OCI-LY1 (cell line): ENCODE measurements around the gene FBXW12.

Source experiments
- H2AFZ ChIP-seq: fragments of 200-600 bp; sonication (generic), shearing (Covaris generic); 2 replicates; pipeline ENCODE4 v1.6.0; 2014; ENCODE audit warnings: antibody characterized with exemption, mild to moderate bottlenecking, low read length
- H3F3A ChIP-seq: fragments of 200-600 bp; sonication (generic), shearing (Covaris generic); 2 replicates; pipeline ENCODE4 v1.6.0; 2014; ENCODE audit warnings: mild to moderate bottlenecking, antibody characterized with exemption, low read length, moderate library complexity; ENCODE audit not compliant: insufficient read depth
- H3K27ac ChIP-seq: fragments of 200-600 bp; sonication (generic); 2 replicates; pipeline ENCODE4 v1.5.1; 2014; ENCODE audit warnings: low read length, mixed run types, mild to moderate bottlenecking, low read depth; ENCODE audit not compliant: poor library complexity, severe bottlenecking
- H3K27me3 ChIP-seq: fragments of 200-600 bp; sonication (generic); 2 replicates; pipeline ENCODE4 v1.6.0; 2014; ENCODE audit warnings: antibody characterized with exemption, mild to moderate bottlenecking, low read length, moderate library complexity; ENCODE audit not compliant: insufficient read depth
- H3K36me3 ChIP-seq: fragments of 200-600 bp; sonication (generic); 2 replicates; pipeline ENCODE4 v1.6.1; 2014; ENCODE audit warnings: mild to moderate bottlenecking, antibody characterized with exemption, low read length, moderate library complexity, mixed read lengths; ENCODE audit not compliant: insufficient read depth
- H3K4me1 ChIP-seq: fragments of 200-600 bp; sonication (generic); 2 replicates; pipeline ENCODE4 v1.5.1; 2014; ENCODE audit warnings: mild to moderate bottlenecking, low read length, moderate library complexity; ENCODE audit not compliant: insufficient read depth, severe bottlenecking
- H3K4me2 ChIP-seq: fragments of 200-600 bp; sonication (generic), shearing (Covaris generic); 2 replicates; pipeline ENCODE4 v1.6.1; 2014; ENCODE audit warnings: low read length
- H3K4me3 ChIP-seq: fragments of 200-600 bp; sonication (generic); 2 replicates; pipeline ENCODE4 v1.5.1; 2014; ENCODE audit warnings: low read length, low read depth, mild to moderate bottlenecking, mixed read lengths; ENCODE audit not compliant: poor library complexity, severe bottlenecking
- H3K79me2 ChIP-seq: fragments of 200-600 bp; shearing (Covaris generic); 2 replicates; pipeline ENCODE4 v1.6.1; 2016; ENCODE audit warnings: mixed run types, low read length, mixed read lengths; ENCODE audit not compliant: insufficient read depth
- H3K9ac ChIP-seq: fragments of 200-600 bp; sonication (generic), shearing (Covaris generic); 2 replicates; pipeline ENCODE4 v1.6.1; 2014; ENCODE audit warnings: mild to moderate bottlenecking, low read length, mixed read lengths
- H3K9me2 ChIP-seq: fragments of 200-600 bp; sonication (generic), shearing (Covaris generic); 2 replicates; pipeline ENCODE4 v1.6.1; 2014; ENCODE audit warnings: low read depth, mild to moderate bottlenecking, low read length, mixed read lengths
- H3K9me3 ChIP-seq: fragments of 200-600 bp; shearing (Covaris generic); 2 replicates; pipeline ENCODE4 v1.6.1; 2014; ENCODE audit warnings: low read length, mixed read lengths
- H4K20me1 ChIP-seq: fragments of 200-600 bp; sonication (generic), shearing (Covaris generic); 2 replicates; pipeline ENCODE4 v1.6.0; 2016; ENCODE audit warnings: mild to moderate bottlenecking, low read length; ENCODE audit not compliant: insufficient read depth
- CTCF ChIP-seq: fragments of 200-600 bp; sonication (generic), shearing (Covaris generic); IDR thresholded peaks from 2 replicates; pipeline ENCODE4 v1.5.1; 2017; ENCODE audit warnings: mild to moderate bottlenecking, antibody characterized with exemption, low read length, moderate library complexity, mixed read lengths
- EZH2 ChIP-seq: fragments of 200-600 bp; sonication (generic), shearing (Covaris generic); IDR thresholded peaks from 2 replicates; pipeline ENCODE4 v1.8.0; 2017; ENCODE audit warnings: borderline replicate concordance, mixed run types, mild to moderate bottlenecking, antibody characterized with exemption, low read length, moderate library complexity, mixed read lengths

FBXW12 gene

GRCh38 chr3:48422272-48422671 is 50.3 kb downstream of the FBXW12 start:
- no peaks in the 10 kb centered on the region for H3K79me2 ChIP-seq
- no peaks in the 10 kb centered on the region for H3K9me2 ChIP-seq
- no peaks in the 10 kb centered on the region for H3K36me3 ChIP-seq
- no peak overlapping the region for H2AFZ ChIP-seq
- no peaks in the 10 kb centered on the region for H3K4me1 ChIP-seq
- H3K4me3 ChIP-seq, result no peak overlapping the region
- no peak overlapping the region for H3K27ac ChIP-seq
- H4K20me1 ChIP-seq, result no peaks in the 10 kb centered on the region
- H3K9ac ChIP-seq, result no peak overlapping the region
- H3K9me3 ChIP-seq, result no peaks in the 10 kb centered on the region
- no peak overlapping the region for H3K4me2 ChIP-seq
- TF ChIP-seq CTCF, result peak; percentile 26; the same call in 1 of the 2 replicates
- no peak for TF ChIP-seq EZH2
- no peaks in the 10 kb centered on the region for H3F3A ChIP-seq
- H3K27me3 ChIP-seq, result no peaks in the 10 kb centered on the region; the same call in 1 of the 2 replicates

- H3K4me2 ChIP-seq, result no peak overlapping the region
- no peak overlapping the region for H3K9ac ChIP-seq
- TF ChIP-seq CTCF (no peak), EZH2 (no peak)
Observed at GRCh38 chr3:48422681-48423080, 50.7 kb downstream of the FBXW12 start.

GRCh38 chr3:48423241-48423882 is 51.3 kb downstream of the FBXW12 start:
- Histone ChIP-seq H3K79me2 (no peaks in the 10 kb centered on the region), H3K4me1 (no peaks in the 10 kb centered on the region), H3K4me2 (no peak overlapping the region), H3K36me3 (no peaks in the 10 kb centered on the region), H3K4me3 (no peak overlapping the region), H3K9me2 (no peaks in the 10 kb centered on the region), H3F3A (no peaks in the 10 kb centered on the region), H2AFZ (no peak overlapping the region), H4K20me1 (no peaks in the 10 kb centered on the region), H3K9me3 (no peaks in the 10 kb centered on the region), H3K27ac (no peak overlapping the region), H3K9ac (no peak overlapping the region), H3K27me3 (no peaks in the 10 kb centered on the region; the same call in 1 of the 2 replicates)
- TF ChIP-seq CTCF (no peak), EZH2 (no peak)

More at GRCh38 chr3:48422681-48423080, 50.7 kb downstream of the FBXW12 start:
- Histone ChIP-seq H3K36me3 (no peaks in the 10 kb centered on the region), H3K9me3 (no peaks in the 10 kb centered on the region), H3K27ac (no peak overlapping the region), H2AFZ (no peak overlapping the region), H3K4me3 (no peak overlapping the region), H4K20me1 (no peaks in the 10 kb centered on the region), H3F3A (no peaks in the 10 kb centered on the region), H3K9me2 (no peaks in the 10 kb centered on the region), H3K27me3 (no peaks in the 10 kb centered on the region; the same call in 1 of the 2 replicates), H3K4me1 (no peaks in the 10 kb centered on the region), H3K79me2 (no peaks in the 10 kb centered on the region)
